HG03159 (cell line): Measurements from ENCODE around the gene NUP153.
"Not testable (repeated sequence)": the region's sequence is repeated elsewhere in the genome, so short reads cannot be mapped to it uniquely, and the experiment has no call there.

Experiments
- ATAC-seq: cut with Tn5 transposase; IDR thresholded peaks from one replicate; pipeline ENCODE4 v1.9.1; 2021; ENCODE audit warnings: mild to moderate bottlenecking, moderate library complexity; ENCODE audit not compliant: unreplicated experiment

Gene NUP153

DNA sequence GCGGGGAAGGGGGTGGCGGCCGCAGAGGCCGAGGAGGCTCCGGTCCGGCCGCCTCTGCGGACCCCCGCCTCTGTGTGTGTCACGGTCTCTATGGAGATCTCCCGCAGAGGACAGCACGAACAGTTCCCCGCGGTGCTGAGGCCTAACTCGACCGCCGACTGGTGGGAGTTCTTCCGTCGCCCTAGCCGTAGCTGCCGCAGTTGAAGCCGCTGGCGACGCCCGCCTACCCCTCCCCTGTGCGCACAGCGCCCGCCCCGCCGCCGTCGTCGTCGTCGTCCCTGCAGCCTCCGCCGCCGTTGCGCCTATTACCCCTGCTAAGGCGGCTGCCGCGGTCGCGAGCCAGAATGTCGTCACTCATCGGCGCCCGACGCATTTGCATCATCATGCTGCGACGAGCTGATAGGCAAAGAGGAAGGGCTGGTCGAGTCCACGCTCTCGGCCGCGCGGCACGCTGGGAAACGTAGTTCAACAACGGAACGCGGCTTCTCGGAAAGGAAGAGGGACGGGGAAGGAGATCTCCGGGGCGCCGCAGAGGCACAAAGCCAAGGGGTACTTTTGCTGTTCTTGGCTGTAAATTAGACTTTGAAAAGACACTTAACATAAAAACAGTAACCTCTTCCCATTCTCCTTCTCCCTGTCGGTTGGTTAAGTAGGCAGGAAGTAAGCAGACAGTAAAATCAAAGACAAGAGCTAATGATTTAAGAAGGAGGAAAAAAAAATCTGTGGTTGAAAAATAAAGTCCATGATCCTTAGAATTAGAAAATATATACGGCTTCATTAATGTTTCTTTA is at the start of gene NUP153:
Gene NUP153 (minus strand): TSS at position 346 of the 791 bp plus-strand sequence. CDS start 538 bp downstream, outside the sequence.
- peak; percentile 58 for ATAC-seq

DNA sequence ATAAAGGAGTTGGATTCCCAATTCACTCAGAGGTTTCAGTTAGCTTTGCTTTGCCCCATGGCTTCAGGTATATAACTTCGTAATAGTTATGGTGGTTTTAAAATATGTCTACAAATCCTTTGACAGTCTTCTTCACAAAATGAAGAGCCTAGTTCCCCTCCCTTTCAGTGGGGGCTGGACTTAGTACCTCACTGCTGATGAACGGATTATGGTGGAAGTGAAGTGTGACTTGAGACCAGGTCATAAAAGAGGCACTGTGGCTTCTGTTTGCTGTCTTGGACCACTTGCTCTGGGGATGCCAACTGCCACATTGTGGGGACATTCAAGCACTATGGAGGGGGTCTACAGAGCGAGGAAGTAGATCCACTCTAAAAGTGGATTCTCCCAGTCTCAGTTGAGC is 47.5 kb upstream of the NUP153 start:
- ATAC-seq = no peak

DNA sequence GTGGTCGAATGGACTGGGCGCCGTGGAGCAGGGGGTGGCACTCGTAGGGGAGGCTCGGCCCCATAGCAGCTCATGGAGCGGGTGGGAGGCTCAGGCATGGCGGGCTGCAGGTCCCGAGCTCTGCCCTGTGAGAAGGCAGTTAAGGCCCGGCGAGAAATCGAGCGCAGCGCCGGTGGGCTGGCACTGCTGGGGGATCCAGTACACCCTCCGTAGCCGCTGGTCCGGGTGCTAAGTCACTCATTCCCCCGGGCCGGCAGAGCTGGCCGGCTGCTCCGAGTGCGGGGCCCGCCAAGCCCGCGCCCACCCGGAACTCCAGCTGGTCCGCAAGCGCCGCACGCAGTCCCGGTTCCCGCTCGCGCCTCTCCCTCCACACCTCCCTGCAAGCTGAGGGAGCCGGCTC is 38.6 kb upstream of the NUP153 start:
- ATAC-seq = not testable (repeated sequence)

DNA sequence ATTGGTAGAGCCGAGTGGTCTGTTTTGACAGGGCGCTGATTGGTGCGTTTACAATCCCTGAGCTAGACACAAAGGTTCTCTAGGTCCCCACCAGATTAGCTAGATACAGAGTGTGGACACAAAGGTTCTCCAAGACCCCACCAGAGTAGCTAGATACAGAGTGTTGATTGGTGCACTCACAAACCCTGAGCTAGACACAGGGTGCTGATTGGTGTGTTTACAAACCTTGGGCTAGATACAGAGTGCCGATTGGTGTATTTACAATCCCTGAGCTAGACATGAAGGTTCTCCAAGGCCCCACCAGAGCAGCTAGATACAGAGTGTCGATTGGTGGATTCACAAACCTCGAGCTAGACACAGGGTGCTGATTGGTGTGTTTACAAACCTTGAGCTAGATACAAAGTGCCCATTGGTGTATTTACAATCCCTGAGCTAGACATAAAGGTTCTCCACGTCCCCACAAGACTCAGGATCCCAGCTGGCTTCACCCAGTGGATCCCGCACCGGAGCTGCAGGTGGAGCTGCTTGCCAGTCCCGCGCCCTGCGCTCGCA is 38.1 kb upstream of the NUP153 start:
- ATAC-seq = not testable (repeated sequence)

DNA sequence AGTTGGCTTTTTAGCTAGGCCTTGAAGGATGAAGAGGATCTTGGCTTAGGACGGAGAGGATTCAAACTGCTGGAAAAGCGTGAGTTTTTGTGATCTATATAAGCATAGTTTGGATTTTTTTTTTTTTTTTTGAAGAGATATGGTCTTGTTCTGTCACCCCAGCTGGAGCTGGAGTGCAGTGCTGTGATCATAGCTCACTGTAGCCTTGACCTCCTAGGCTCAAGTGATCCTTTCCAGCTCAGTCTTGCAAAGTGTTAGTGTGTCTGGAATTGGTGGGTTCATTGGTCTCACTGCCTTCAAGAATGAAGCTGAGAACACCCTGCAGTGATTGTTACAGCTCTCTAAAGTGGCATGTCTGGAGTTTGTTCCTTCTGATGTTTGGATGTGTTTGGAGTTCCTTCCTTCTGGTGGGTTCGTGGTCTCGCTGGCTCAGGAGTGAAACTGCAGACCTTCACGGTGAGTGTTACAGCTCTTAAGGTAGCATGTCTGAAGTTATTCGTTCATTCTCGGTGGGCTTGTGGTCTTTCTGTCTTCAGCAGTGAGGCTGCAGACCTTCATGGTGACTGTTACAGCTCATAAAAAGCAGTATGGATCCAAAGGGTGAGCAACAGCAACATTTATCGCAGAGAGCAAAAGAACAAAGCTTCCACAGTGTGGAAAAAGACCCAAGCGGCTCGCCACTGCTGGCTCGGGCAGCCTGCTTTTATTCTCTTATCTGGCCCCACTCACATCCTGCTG is 37.5 kb upstream of the NUP153 start:
- no peak for ATAC-seq

DNA sequence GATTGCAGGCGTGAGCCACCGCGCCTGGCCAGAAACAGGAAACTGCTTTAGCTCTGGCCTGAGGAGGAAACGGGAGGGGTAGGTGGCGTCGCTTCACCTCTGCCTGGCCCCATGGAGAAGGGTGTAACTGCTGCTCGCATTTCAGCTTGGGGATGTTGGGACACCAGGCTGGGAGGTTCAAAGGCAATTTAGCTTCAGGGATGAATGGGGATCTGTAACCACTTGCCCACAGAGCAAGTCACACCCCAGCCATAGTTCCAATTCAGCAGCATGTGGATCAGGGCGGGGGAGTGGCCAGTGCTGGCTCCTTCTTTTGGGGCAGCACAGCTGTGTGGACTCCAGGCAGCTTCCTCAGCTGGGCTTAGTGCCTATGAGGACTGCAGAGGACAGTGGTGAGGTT is 34.8 kb upstream of the NUP153 start:
- no peak for ATAC-seq

DNA sequence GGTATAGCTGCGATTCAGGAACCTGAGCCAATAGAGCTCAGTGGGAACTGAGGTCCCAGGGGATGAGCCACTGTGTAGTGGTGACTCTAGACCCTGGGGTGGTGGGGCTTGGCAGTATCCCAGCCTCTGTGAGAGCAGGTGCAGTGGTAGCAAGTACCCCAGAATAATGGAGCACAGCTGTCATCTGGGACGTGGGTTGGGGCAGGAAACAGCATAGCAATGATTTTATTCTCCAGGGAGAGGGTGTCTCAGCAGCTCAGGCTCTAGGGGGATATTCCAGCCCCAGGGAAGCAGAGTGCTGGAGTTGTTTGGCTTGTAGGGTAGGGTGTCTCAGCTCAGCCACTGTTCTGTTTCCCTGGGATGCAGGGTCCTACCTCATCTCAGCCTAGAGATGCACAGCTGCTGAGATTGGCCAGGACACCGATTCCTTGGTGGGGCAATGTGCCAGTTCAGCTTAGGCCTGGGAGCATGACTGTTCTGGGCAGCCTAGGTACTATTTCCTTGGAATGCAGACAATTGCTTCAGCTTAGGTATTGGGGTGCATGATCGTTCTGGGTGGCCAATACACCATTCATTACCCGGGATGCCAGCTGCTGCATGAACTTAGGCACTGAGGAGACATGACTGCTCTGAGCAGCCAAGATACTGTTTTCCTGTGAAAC is 34.0 kb upstream of the NUP153 start:
- ATAC-seq = no peak

DNA sequence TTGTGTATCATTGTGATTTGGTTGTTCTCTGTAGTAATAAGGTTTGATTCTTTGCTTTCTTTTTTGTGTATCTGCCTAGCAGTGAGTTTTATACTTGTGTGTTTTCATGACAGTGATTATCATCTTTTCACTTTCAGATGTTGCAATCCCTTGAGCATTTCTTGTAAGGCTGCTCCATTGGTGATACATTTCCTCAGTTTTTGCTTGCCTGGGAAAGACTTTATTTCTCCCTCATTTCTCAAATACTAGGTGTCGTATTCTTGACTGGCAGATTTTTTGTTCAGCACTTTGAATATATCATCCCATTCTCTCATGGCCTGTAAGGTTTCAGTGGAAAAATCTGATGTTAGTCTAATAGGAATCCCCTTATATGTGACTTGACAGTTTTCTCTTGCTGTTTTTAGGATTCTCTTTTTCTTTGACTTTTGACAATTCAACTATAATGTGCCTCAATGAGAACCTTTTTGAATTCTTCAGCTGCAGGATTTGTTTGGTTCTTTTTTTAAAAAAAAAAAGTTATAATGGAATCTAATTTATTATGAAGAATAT is 31.1 kb upstream of the NUP153 start:
- ATAC-seq = no peak

DNA sequence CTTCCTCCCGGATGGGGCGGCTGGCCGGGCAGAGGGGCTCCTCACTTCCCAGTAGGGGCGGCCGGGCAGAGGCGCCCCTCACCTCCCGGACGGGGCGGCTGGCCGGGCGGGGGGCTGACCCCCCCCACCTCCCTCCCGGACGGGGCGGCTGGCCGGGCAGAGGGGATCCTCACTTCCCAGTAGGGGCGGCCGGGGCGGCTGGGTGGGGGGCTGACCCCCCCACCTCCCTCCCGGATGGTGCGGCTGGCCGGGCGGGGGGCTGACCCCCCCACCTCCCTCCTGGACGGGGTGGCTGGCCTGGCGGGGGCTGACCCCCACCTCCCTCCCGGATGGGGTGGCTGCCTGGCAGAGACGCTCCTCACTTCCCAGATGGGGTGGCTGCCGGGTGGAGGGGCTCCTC is 28.6 kb upstream of the NUP153 start:
- not testable (repeated sequence) for ATAC-seq

DNA sequence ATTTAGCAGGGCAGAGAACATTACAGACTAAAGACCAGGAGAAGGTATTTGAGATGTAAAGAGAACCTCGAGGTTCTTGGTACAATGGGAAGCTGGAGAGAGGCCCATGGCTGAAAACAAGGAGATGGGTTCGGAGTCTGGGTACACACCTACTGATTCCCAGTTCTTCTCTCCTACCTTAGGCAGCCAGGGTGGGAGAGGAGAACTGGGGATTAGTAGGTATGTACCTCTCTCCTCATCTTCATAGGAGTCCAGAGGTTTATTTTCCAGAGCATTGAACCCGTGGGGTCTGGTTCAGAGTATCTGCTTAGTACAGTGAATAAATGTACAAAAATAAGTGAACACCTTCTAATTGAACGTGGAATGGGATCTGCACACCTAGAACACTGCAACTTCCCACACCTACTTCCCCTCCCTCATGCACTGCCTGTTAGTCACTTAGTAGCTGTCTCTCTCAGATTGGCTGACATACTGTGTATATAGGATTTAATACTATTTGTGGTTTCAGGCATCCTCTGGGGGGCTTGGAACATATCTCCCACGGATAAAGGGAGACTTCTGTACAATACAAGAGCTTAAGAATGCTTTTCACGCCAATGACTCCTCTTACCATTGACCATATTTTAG is 23.5 kb upstream of the NUP153 start:
- ATAC-seq = no peak

DNA sequence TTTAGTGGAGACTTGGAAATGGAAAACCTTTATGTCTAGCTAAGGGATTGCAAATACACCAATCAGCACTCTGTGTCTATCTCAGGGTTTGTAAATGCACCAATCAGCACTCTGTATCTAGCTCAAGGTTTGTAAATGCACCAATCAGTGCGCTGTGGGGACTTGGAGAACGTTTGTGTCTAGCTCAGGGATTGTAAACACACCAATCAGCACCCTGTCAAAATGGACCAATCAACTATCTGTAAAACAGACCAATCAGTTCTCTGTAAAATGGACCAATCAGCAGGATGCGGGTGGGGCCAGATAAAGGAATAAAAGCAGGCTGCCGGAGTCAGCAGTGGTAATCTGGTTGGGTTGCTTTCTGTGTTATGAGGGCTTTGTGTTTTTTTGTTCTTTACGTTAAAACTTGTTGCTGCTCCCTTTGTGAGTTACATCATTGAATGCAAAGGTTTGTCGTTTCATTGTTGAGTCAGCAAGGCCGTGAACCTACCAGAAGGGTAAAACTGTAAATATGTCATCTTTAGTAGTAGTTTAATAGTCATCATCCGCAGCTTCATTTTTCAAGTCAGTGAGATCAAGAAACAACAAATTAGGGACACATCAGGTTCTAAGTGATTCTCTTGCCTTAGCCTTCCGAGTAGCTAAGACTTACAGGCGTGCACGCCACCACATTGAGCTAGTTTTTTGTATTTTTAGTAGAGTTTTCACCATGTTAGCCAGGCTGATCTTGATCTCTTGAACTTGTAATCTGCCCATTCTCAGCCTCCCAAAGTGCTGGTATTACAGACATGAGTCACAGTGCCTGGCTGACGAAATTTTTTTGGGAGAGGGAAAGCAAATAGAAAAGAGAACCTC is 22.7 kb upstream of the NUP153 start:
- no peak for ATAC-seq

DNA sequence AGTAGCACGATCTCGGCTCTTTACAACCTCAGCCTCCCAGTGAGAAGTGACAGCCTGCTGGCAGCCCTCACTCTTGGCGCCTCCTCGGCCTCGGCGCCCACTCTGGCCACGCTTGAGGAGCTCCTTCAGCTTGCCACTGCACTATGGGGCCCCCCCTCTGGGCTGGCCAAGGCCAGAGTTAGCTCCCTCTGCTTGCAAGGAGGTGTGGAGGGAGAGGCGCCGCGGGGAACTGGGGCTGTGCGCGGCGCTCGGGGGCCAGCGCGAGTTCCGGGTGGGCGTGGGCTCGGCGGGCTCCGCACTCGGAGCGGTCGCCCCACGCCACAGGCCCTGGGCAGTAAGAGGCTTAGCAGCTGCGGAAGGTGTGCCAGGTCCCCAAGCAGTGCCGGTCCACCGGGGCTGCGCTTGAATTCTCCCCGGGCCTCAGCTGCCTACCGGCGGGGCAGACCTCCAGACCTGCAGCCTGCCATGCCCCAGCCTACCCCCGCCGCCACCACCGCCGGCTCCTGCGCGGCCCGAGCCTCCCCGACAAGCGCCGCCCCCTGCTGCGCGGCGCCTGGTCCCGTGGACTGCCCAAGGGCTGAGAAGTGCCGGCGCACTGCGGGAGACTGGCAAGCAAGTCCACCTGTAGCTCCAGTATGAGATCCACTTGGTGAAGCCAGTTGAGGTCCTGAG is 22.0 kb upstream of the NUP153 start:
- ATAC-seq = no peak

DNA sequence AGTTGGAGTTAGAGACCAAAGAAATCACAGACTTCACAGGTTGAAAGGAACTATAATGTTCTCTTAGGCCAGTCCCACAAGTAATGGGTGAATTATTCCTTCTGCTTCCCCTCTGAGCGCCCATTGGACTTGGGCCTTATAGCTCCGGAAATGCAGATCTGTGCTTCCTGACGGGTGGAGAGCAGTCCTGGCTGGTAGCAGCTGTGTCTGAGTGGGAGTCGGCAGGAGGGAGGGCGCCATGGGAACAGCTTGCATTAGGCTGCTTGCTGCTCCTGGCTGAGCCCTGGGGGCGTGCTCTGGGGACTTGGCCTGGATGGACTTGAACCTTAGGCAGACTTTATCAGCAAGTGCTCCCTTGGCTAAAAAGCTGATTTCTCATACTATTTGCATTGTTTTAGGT is 18.4 kb upstream of the NUP153 start:
- ATAC-seq = no peak

DNA sequence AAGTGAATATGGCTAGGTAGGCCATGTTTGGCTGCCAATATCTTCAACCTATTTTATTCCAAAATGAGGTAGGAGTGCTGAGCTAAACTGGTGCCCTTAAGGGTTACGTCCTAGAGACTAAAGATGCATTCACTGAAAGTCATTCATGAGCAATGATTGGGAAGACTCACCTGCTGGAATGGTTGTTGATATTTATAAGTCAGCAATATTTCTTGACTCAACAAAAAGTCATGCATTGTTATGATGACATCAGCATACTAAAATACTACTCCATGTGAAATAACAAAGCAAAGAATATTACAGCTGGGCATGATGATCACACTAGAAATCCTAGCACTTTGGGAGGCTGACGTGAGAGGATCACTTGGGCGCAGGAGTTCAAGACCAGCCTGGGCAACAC is 17.6 kb upstream of the NUP153 start:
- no peak for ATAC-seq

DNA sequence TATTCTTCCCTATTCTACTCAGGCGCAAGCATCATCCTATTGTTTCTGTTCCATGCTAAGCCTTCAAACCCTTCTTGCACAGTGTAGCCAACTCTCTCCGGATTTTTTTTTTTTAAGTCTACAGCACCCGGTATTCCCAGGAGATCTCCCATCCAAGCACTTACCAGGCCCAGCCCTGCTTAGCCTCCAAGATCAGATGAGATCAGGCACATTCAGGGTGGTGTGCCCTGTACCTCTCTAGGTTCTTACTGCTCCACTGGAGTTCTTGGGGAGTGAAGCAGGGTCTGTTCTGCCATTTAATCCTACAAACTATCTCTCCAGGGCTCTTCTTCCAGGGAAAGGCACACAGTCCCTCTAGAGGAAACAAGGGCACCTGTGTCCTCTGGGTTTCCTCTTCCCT is 14.9 kb upstream of the NUP153 start:
- ATAC-seq = no peak

DNA sequence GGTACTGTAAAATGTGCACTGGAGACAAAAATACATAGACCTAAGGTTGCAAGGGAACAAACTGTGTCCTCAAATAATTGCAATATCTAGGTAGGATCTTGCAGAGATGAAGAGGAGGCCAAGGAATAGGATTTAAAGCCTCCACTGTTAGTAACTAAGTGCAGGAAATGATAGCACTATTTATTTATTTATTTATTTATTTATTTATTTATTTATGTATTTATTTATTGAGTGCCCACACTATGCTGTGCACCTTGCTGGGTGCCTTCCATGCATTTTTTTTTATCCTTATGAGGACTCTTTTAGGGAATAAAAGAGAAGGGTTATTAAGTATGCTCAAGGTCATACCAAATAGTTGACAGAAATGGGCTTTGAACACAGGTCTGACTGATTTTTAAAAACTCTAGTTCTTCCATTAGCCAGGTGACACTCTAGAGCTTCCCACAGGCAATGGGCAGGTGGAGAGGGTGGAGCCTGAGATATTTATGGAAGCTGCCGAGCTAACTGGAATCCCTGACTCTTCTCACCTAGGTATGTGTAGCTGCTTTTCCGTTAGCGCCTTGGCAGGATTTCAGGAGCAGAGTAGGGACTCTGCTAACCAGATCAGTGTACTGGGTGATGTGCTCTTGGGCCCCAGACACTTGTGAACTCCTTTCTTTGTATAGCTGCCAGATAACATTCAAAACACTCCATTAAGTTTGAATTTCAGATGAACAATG is 12.8 kb upstream of the NUP153 start:
- no peak for ATAC-seq

DNA sequence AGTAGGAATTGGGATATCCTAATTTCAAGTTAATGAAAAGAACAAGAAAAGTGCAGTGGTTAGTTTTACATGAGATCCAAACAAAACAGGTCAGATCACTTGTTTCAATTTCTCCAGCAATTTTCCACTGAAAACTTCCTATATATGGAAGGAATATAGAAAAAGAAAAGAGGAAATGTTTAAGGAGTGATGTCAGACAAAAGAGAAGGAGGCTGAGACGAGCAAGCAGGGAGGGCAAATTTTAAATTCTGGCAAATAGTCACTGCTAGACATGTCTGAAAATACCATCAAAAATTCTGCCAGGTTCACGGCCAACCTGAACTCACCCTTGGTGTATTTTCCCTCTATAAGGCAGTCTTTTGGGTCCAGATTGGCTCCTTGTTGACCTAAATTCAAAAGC is 9.5 kb upstream of the NUP153 start:
- no peak for ATAC-seq
